Thoracic aorta (tissue), 2 donors: ENCODE data around the gene AQP1. TPM values are rescaled to one million over a fixed set of nuclear protein-coding genes. Genes with fewer than 3 reads are reported as not detected.

Experiments
- ATAC-seq: fragments of 150-250 bp; one replicate; pipeline ENCODE4 v1.8.0; 2017; ENCODE audit warnings: low read depth; ENCODE audit not compliant: insufficient number of reproducible peaks, low FRiP score
- DNase-seq: peaks from one replicate; pipeline ENCODE4 v3.0.0-alpha.2; 2020; ENCODE audit warnings: low spot score
- H3K27ac ChIP-seq, 2 donors: fragments of 200-600 bp; sonication (generic); 1 replicate in 1 of 2; 2 replicates in 1 of 2; pipeline ENCODE4 v1.5.1; 2016; ENCODE audit warnings: mild to moderate bottlenecking in 2 of 2, moderate library complexity in 2 of 2
- H3K27me3 ChIP-seq: fragments of 200-600 bp; sonication (generic); replicated peaks from 2 replicates; pipeline ENCODE4 v1.6.0; 2016; ENCODE audit warnings: mild to moderate bottlenecking; ENCODE audit not compliant: insufficient read depth
- H3K36me3 ChIP-seq: fragments of 200-600 bp; sonication (generic); one replicate; pipeline ENCODE4 v1.5.1; 2016
- H3K4me1 ChIP-seq, 2 donors: fragments of 200-600 bp; sonication (generic); 1 replicate in 1 of 2; 2 replicates in 1 of 2; pipeline versions ENCODE4 v1.5.1 to v1.6.0; 2016; ENCODE audit warnings: low read depth in 2 of 2, mild to moderate bottlenecking in 1 of 2; ENCODE audit not compliant: control insufficient read depth in 1 of 2
- H3K4me3 ChIP-seq: fragments of 200-600 bp; sonication (generic); 2 replicates; pipeline ENCODE4 v1.5.1; 2016; ENCODE audit warnings: mild to moderate bottlenecking
- H3K9me3 ChIP-seq: fragments of 200-600 bp; sonication (generic); 2 replicates; pipeline ENCODE4 v1.5.1; 2016
- total RNA-seq, 2 donors: library from RNA; depleted of rRNA; stranded (reverse); fragments of >200 nt; gene quantifications; one replicate each; pipeline versions ENCODE4 v1.1.0 to v1.2.3, GENCODE V29; 2016
- TF ChIP-seq, protein P1 (sequence below): fragments of 200-600 bp; sonication (generic); IDR thresholded peaks from one replicate; pipeline ENCODE4 v1.5.1; 2019; ENCODE audit warnings: antibody characterized with exemption

Gene AQP1
- total RNA-seq, 2 donors from 2014 or later = 1,262 to 1,768 TPM

DNA sequence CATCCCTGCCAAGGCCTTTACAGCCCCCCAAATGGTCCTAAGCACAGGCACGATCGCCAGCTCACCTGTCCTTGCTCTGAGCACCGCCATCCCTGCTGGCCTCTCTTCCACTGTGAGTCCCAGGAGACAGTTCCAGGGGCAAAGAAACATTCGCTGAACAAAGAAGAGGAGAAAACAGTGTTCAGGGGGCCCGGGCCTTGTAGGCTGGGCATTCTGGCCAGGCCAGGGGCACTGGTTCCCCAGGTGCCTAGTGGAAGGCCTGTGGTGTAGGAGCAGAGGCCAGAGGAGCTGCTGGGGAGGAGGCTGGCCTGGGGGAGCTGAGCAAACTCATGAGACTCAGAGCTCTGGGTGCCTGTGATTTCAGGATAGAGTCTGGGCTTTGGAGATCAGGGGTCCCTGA, 22.6 kb downstream of the AQP1 start:
- Histone ChIP-seq H3K36me3 (no peaks in the 10 kb centered on the region), H3K27ac (no peak overlapping the region), H3K4me3 (no peak overlapping the region), H3K4me1 (peaks cover 0 to 10% of the 10 kb centered on the region in 2 donors), H3K27me3 (no peaks in the 10 kb centered on the region), H3K9me3 (no peaks in the 10 kb centered on the region)
- TF ChIP-seq, protein P1, sequence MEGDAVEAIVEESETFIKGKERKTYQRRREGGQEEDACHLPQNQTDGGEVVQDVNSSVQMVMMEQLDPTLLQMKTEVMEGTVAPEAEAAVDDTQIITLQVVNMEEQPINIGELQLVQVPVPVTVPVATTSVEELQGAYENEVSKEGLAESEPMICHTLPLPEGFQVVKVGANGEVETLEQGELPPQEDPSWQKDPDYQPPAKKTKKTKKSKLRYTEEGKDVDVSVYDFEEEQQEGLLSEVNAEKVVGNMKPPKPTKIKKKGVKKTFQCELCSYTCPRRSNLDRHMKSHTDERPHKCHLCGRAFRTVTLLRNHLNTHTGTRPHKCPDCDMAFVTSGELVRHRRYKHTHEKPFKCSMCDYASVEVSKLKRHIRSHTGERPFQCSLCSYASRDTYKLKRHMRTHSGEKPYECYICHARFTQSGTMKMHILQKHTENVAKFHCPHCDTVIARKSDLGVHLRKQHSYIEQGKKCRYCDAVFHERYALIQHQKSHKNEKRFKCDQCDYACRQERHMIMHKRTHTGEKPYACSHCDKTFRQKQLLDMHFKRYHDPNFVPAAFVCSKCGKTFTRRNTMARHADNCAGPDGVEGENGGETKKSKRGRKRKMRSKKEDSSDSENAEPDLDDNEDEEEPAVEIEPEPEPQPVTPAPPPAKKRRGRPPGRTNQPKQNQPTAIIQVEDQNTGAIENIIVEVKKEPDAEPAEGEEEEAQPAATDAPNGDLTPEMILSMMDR = no peak
- DNase-seq (no peak), ATAC-seq (no peak)

DNA sequence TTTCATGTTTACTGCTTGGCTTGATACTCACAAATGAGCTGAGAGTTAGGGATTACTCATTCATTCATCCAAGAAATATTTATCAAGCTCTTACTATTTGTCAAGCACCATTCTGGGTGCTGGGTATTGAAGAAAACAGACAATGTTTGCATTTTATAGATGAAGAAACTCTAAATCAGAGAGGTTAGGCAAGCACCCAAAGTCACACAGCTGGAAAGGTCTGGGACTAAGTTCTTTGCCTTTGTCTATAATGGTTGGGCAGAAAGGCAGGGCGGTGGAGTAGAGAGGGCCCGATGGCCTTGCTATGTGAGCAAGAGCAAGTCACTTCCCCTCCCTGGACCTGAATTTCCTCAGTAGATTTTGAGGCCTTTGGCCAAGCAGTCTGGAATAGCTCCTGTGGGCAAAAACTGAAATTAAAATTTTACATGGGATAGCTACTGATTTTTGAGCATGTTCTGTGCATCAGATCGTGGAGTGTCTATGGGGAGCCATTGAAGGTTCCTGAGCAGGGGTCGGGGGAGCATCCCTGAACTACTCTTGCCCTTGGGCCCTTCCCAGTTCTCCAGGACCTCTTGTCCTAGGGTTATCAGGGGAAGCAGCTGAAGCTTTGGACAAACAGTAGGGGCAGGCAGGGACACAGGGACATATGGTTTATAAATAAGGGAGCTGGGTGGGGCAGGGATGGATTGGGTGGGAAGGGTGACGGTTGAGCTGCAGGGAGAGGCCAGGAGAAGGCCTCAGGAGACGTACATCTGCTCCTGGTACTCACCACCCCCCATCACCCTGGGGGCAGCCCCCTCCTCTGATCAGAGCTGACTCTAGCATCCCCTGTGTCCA, 23.3 kb downstream of the AQP1 start:
- no peaks in the 10 kb centered on the region for H3K36me3 ChIP-seq
- peaks cover 0 to 10% of the 10 kb centered on the region in 2 donors for H3K4me1 ChIP-seq
- no peak overlapping the region for H3K4me3 ChIP-seq
- no peak for ATAC-seq
- no peaks in the 10 kb centered on the region for H3K9me3 ChIP-seq
- H3K27me3 ChIP-seq = no peaks in the 10 kb centered on the region
- no peak overlapping the region for H3K27ac ChIP-seq
- DNase-seq = no peak
- TF ChIP-seq, protein P1 = no peak

DNA sequence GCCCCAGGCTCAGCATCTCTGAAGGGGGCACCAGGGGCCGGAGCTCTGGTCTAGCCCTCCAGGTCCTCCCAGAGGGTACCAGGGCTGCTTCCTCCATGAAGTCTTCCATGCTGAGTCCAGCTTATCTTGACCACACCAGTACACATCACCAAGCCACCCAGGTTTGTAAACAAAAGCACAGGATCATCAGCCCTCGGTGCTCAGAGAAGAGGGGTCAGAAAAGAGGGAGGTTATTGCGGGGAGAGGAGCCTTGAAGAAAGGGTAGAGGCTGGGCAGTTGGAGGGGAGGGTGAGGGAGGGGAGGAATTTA, 23.9 kb downstream of the AQP1 start:
- no peak for ATAC-seq

DNA sequence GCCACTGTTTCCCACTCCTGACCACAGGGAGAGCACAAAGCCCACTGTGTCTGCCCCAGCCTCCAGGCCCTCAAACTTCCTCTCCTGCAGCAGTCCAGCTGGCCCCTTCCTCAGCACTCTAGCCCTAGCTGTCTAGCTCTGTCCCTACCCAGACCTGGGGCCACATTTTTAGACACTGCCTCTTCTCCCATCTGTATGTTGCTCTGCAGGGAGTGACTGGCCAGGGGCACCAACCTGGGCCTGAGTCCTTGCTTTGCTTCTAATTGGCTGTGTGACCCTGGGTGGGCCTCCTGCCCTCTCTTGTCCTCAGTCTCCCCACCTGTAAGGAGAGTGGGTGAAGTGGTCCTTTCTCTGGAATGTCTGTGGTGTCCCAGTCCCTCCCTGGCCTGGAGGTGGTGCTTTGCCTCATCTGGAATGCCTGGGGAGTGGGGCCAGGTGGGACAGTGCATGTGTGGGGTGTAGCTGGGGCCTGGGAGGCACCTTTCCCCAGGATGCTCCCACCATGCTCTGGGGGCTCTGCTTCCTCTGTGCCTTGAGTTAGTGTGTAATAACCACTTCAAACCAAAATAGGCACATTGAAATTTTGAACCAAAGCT, 25.1 kb downstream of the AQP1 start:
- Histone ChIP-seq H3K27me3 (no peaks in the 10 kb centered on the region), H3K4me3 (no peak overlapping the region), H3K4me1 (peaks cover 0 to 4% of the 10 kb centered on the region in 2 donors), H3K9me3 (no peaks in the 10 kb centered on the region), H3K27ac (no peak overlapping the region), H3K36me3 (no peaks in the 10 kb centered on the region)
- DNase-seq (no peak), ATAC-seq (no peak)
- TF ChIP-seq, protein P1 = no peak

More for the DNA sequence above, 23.9 kb downstream of the AQP1 start:
- Histone ChIP-seq H3K9me3 (no peaks in the 10 kb centered on the region), H3K4me3 (no peak overlapping the region), H3K4me1 (peaks cover 0 to 8% of the 10 kb centered on the region in 2 donors), H3K27ac (no peak overlapping the region), H3K36me3 (no peaks in the 10 kb centered on the region), H3K27me3 (no peaks in the 10 kb centered on the region)
- no peak for DNase-seq
- TF ChIP-seq, protein P1 = no peak

DNA sequence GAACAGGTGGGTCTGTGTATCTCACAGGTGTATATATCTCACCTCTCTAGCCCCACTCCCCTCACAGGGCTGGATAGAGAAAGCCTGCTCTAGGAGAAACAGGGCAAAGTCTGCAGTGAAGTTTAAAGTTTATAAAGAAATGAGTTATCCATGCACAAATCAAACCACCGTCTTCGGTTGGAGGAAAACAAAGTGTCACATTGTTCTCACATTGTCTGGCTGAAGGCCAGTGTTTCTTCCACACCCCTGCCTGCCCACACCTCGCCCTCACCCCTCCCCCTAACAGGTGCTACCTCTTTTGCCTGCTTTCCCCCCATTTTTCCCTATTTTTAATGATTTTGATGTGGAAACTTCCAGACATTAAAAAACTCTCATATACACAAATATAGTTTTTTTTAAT, 25.8 kb downstream of the AQP1 start:
- TF ChIP-seq, protein P1 = no peak
- Histone ChIP-seq H3K4me3 (no peak overlapping the region), H3K27ac (no peak overlapping the region), H3K4me1 (peaks cover 0 to 4% of the 10 kb centered on the region in 2 donors), H3K36me3 (no peaks in the 10 kb centered on the region), H3K27me3 (no peaks in the 10 kb centered on the region), H3K9me3 (no peaks in the 10 kb centered on the region)
- ATAC-seq (no peak), DNase-seq (no peak)
